Retinal pigment epithelial cell (primary cell): ENCODE results near the gene MACC1.

Experiments
- DNase-seq: peaks from one replicate; pipeline ENCODE4 v3.0.0-alpha.2; 2010; ENCODE audit warnings: low read depth
- H3K4me3 ChIP-seq: 2 replicates; pipeline ENCODE4 v1.5.1; 2011; ENCODE audit warnings: mild to moderate bottlenecking, low read length, control low read depth, moderate library complexity
- TF ChIP-seq, protein P1 (sequence below): conservative IDR thresholded peaks from 2 replicates; pipeline ENCODE4 v1.5.1; 2011; ENCODE audit warnings: low read depth, low read length, control low read depth, inconsistent platforms

MACC1 gene

DNA sequence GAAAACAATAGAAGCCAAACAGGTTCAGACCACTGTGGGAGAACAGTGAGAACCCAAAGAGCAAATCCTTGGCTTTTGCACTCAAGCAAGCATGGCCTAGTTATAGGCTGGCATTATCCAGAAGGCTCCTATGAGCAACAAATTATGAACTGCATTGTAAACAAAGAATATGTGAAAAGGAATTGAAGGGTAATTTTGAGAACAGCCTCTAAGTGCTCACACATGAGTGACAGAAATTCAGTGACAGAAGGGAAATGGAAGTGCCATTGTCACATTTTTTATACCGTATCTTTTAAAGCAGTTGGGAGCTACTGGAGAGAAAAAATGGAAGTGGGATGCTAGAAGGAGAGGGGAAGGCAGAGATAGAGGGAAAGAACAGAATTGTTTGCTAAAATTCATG lies 114.2 kb downstream of the MACC1 start:
- no peak for DNase-seq
- TF ChIP-seq, protein P1, sequence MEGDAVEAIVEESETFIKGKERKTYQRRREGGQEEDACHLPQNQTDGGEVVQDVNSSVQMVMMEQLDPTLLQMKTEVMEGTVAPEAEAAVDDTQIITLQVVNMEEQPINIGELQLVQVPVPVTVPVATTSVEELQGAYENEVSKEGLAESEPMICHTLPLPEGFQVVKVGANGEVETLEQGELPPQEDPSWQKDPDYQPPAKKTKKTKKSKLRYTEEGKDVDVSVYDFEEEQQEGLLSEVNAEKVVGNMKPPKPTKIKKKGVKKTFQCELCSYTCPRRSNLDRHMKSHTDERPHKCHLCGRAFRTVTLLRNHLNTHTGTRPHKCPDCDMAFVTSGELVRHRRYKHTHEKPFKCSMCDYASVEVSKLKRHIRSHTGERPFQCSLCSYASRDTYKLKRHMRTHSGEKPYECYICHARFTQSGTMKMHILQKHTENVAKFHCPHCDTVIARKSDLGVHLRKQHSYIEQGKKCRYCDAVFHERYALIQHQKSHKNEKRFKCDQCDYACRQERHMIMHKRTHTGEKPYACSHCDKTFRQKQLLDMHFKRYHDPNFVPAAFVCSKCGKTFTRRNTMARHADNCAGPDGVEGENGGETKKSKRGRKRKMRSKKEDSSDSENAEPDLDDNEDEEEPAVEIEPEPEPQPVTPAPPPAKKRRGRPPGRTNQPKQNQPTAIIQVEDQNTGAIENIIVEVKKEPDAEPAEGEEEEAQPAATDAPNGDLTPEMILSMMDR = no peak
- H3K4me3 ChIP-seq = no peak overlapping the region

DNA sequence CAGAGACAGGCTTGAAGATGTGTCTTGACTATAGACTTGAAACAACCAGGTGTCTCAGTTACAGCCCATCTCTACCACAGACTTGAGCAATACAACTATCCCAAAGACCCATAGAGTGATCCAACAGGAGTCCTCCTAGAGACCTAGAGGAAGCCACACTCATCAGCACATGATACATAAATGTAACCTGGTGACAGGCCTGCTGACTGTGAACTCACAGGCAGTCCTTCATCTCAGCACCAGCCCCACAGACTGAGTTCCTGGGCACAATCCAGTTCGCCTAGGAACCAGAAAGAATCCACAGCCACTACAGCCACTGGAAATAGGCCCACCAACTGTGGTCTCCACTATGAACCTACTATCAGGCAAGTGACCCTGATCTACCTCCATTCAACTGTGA lies 121.3 kb downstream of the MACC1 start:
- no peak for DNase-seq
- TF ChIP-seq, protein P1 = no peak
- no peak overlapping the region for H3K4me3 ChIP-seq

DNA sequence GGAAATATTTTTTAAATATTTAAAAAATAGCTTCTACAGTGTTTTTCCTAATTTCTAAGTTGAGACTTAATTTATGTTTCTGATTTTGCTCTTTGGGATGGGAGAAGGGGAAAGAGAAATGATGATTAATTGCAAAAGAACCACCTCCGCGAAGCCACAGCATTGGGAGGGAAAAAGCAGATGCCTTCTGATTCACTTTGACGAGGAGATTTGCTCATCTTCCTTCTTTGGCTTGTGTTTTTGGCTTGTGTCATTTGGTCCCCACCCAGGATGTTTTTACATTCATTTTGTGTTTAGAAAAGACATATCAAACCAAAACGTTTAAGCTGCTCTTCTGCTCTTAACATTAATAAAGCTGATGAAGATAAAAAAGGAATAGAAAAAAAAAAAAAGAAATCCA lies 121.7 kb downstream of the MACC1 start:
- H3K4me3 ChIP-seq = no peak overlapping the region
- no peak for DNase-seq
- TF ChIP-seq, protein P1 = no peak

DNA sequence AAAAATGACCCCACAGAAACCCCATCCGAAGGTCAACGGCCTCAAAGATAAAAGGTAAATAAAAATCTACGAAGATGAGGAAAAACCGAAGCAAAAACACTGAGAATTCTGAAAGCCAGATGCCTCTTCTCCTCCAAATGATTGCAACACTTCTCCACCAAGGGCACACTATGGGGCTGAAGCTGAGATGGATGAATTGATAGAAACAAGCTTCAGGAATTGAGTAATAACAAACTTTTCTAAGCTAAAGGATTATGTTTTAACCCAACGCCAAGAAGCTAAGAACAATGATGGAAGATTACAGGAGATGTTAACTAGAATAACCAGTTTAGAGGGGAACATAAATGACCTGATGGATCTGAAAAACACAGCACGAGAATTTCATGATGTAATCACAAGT lies 127.8 kb downstream of the MACC1 start:
- DNase-seq = no peak
- TF ChIP-seq, protein P1 = no peak
- no peak overlapping the region for H3K4me3 ChIP-seq

DNA sequence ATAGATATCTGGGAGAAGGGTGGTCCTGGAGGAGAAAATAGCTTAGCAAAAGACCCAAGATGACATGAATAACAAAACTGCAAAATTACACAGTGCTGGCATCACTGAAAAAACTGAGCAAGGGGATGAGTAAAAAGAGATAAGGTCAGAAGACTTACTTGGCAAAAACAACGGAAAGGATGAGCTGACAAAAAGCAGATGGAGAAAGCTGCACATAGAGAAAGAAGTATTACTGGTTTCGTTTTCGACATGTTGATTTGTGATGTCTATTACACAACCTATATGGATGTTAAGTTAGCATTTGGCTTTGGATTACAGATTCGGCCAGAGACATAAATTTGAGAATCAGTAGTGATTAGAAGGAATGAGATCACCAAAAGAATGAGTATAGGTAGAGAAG lies 132.1 kb downstream of the MACC1 start:
- no peak for DNase-seq
- TF ChIP-seq, protein P1 = no peak
- no peak overlapping the region for H3K4me3 ChIP-seq
